Stimulated activated CD8-positive, alpha-beta memory T cell treated with anti-CD3 and anti-CD28 coated beads, Interleukin-7, amount 100 ng/mL, for 48 hours (primary cell): ENCODE data around the gene SPRED2.

Experiments
- DNase-seq, 2 donors: peaks; one replicate each; pipeline ENCODE4 v3.0.0-alpha.2; 2020; ENCODE audit warnings: low read depth in 1 of 2; ENCODE audit errors: extremely low read depth in 1 of 2

The SPRED2 gene

GRCh38 chr2:65416945-65417344, 15.5 kb downstream of the SPRED2 start:
- no peak for DNase-seq

- DNase-seq: no peak
Observed at GRCh38 chr2:65416321-65416720, 16.1 kb downstream of the SPRED2 start.

- no peak for DNase-seq
Observed at GRCh38 chr2:65415091-65415490, 17.3 kb downstream of the SPRED2 start.

- no peak for DNase-seq
Observed at GRCh38 chr2:65413610-65414009, 18.8 kb downstream of the SPRED2 start.

DNA sequence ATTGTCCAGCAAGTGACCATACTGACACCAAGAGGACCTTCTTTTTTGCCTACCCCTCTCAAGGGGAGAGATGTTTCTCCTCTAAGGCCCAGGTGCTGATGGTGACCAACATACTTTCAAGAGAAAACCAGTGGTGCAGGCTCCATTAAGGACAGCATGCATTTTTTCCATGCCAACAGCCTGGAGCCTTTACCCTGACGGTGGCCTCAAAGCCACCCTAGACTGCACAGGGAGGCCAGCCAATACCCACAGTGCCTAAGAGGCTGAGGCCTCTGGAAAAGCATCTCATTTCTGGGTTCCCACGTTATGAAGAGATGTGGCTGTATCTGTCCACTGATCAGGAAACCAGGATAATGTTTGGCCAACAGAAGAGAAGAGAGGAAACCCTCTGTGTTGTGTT, 19.3 kb downstream of the SPRED2 start:
- no peak for DNase-seq

GRCh38 chr2:65411056-65411795, 21.2 kb downstream of the SPRED2 start:
- DNase-seq: no peak

DNA sequence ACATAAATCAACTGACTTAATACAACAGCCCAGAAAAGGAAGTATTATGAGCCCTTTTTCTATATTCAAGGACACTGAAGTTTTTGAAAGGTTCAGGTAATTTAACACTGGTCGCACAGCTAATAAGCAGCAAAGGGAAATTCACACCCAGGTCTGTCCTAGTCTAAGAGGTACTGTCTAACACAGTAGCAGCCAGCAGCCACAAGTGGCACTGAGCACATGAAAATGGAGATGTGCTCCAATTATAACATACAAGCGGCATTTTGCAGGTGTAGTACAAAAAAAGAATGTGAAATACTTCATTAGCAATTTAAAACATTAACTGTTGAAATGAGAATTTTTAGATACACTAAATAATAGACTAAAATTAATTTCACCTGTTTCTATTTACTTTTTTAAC, 23.4 kb downstream of the SPRED2 start:
- no peak for DNase-seq

GRCh38 chr2:65407240-65407639, 25.2 kb downstream of the SPRED2 start:
- DNase-seq: no peak

- no peak for DNase-seq
Observed at GRCh38 chr2:65404988-65405697, 27.3 kb downstream of the SPRED2 start.

GRCh38 chr2:65403529-65403915, 28.9 kb downstream of the SPRED2 start:
- DNase-seq: no peak

DNA sequence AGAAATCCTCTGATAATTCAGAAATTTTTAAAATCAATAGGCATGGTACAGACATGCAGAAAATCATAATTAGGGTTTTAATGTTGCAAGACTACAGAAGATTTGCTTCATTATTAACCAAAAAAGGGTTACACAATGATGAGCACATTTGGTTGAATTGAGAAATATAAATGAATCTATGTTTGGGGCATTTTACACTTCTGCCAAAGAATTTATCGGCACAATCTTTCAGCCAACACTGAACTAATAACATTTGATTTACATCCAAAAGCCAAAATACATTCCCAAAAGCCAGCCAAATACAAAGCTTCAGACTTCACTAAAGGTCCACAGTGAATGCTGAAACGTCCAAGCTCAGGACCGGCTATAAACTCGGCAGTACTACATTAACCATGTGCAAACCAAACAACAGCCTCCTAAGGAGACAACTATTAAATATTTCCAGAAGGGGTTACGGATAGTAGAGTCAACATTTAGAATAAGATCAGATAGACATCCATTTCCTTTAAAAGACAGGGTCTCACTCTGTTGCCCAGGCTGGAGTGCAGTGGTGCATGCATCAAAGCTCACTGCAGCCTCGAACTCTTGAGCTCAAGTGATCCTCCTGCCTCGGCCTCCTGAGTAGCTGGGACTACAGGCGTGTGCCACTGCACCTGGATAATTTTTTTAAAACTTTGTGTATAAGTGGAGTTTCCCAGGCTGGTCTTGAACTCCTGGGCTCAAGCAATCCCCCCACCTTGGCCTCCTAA, 29.4 kb downstream of the SPRED2 start:
- DNase-seq: no peak

GRCh38 chr2:65402323-65402722, 30.1 kb downstream of the SPRED2 start:
- DNase-seq: no peak

GRCh38 chr2:65397122-65397521, 35.3 kb downstream of the SPRED2 start:
- peak; percentile 25 to 39 for DNase-seq

- no peak for DNase-seq
Observed at GRCh38 chr2:65396348-65397026, 35.9 kb downstream of the SPRED2 start.

DNA sequence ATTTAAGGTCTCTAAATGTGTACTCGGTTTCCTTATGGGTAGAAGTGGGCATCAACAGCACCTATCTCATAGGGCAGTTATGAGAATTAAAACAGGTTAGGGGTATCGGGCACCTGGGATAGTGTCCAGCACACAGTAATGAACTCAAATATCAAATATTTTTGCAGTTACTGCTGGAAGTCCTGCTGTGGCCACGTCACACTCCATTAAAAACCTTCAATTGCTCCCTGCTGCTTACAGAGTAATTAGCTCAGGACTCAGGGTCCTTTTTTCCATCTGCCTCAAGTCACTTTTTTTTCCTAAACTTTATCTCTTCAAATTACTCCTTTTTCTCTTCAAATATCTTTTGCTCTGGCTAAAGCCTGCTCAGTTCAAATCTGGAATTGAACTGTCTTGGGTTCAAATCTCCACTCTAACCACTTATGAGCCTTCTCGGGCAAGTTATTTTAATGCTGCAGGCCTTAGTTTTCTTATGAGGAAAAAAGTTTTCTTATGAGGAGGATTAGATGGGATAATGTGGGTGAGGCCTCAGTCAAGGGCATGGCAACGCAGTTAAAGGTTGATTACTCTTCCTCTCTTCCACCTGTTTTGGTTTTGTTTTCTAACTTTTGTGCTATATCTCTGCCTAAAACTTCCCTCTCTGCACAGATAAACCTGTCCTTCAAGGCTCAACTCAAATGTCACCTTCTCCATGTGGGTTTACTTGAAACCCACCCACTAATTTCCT, 36.6 kb downstream of the SPRED2 start:
- no peak for DNase-seq

- no peak for DNase-seq
Observed at GRCh38 chr2:65393743-65394422, 38.5 kb downstream of the SPRED2 start.

DNA sequence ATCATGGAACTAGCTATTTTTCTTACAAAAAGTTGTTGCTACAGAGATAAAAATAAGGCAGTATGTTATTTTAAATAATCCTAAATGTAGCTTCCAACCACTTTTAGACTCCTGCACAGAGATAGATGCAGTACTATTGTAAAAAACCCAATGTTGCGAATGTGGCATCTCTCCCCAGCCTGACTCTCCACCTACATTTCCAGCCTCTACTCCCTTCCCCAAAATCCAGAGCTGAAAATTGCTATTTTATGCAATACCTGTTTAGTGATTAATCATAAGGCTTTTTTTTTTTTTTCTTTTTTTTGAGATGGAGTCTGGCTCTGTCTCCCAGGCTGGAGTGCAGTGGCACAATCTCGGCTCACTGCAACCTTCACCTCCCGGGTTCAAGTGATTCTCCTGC, 39.4 kb downstream of the SPRED2 start:
- no peak for DNase-seq

- no peak for DNase-seq
Observed at GRCh38 chr2:65392609-65393008, 39.8 kb downstream of the SPRED2 start.

GRCh38 chr2:65390134-65390533, 42.3 kb downstream of the SPRED2 start:
- DNase-seq: peak in 1 of 2 donors; percentile 11

DNA sequence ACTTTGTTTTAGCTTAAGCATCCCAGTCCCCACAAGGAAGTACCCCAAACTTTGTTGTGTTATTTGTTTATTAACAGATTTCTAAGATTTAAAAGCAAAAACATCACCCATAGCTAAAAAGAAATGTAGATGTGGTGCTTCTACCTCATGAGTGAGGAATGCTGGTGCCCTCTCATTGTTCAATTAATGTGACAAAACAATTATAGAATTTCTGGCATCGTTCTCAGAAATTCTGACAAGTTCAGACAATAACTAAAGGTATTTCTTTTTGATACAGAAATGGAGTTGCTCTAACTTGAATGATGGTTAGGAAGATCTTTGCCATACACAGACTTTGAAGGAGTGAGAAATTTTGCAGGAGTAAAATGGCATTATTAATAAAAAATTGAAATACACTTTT, 42.9 kb downstream of the SPRED2 start:
- DNase-seq: no peak
